ENCODE measurements around the gene ABHD17C.

DNA sequence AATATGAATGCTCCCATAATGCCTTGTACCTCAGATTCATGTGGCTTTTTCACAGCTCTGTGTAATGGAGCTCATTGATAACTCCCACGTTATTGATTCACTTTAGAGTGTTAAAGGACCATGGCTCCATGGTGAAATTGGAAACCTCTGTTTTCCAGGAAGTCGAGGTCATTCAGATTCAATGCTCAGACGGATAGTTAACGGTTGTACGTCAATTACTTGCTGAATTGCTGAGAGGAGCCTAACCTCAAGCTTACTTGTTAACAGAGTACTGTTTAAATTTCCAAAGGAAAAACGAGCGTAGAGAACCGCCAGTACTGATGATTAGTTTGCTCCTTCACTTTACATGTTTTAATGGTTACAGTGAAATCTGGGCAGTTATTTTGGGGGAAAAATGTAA, 11.1 kb downstream of the ABHD17C start:
- TF ChIP-seq, protein P1, sequence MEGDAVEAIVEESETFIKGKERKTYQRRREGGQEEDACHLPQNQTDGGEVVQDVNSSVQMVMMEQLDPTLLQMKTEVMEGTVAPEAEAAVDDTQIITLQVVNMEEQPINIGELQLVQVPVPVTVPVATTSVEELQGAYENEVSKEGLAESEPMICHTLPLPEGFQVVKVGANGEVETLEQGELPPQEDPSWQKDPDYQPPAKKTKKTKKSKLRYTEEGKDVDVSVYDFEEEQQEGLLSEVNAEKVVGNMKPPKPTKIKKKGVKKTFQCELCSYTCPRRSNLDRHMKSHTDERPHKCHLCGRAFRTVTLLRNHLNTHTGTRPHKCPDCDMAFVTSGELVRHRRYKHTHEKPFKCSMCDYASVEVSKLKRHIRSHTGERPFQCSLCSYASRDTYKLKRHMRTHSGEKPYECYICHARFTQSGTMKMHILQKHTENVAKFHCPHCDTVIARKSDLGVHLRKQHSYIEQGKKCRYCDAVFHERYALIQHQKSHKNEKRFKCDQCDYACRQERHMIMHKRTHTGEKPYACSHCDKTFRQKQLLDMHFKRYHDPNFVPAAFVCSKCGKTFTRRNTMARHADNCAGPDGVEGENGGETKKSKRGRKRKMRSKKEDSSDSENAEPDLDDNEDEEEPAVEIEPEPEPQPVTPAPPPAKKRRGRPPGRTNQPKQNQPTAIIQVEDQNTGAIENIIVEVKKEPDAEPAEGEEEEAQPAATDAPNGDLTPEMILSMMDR (conservative IDR thresholded peaks at IDR 0.05; ENCODE audit: low read depth, low read length) = no peak
- no peak for TF ChIP-seq EZH2phosphoT487 (IDR thresholded peaks at IDR 0.05; ENCODE audit: borderline replicate concordance, low read length)
- no peak for TF ChIP-seq EZH2 (IDR thresholded peaks at IDR 0.05; ENCODE audit: low read length, unreplicated experiment)

Measured in PC-3 (cell line).